Hepatocyte (in vitro differentiated cells): ENCODE data around the gene COL13A1. TPM values are rescaled to one million over a fixed set of nuclear protein-coding genes. Genes with fewer than 3 reads are reported as not detected.

Experiments
- DNase-seq: peaks from one replicate; pipeline ENCODE4 v3.0.0-alpha.2; 2016; ENCODE audit warnings: low spot score
- H2AFZ ChIP-seq: fragments of 200-600 bp; sonication (generic); 2 replicates; pipeline ENCODE4 v1.6.0; 2016; ENCODE audit warnings: antibody characterized with exemption, mild to moderate bottlenecking
- H3K27ac ChIP-seq: fragments of 200-600 bp; sonication (generic); 2 replicates; pipeline ENCODE4 v1.5.1; 2016; ENCODE audit warnings: mild to moderate bottlenecking
- H3K27me3 ChIP-seq: fragments of 200-600 bp; sonication (generic); 2 replicates; pipeline ENCODE4 v1.6.1; 2016
- H3K36me3 ChIP-seq: fragments of 200-600 bp; sonication (generic); replicated peaks from 2 replicates; pipeline ENCODE4 v1.5.1; 2016; ENCODE audit warnings: low read depth; ENCODE audit not compliant: insufficient read depth
- H3K4me1 ChIP-seq: fragments of 200-600 bp; sonication (generic); 2 replicates; pipeline ENCODE4 v1.5.1; 2016; ENCODE audit warnings: mild to moderate bottlenecking, moderate library complexity; ENCODE audit not compliant: insufficient read depth
- H3K4me2 ChIP-seq: fragments of 200-600 bp; sonication (generic); 2 replicates; pipeline ENCODE4 v1.6.0; 2016
- H3K4me3 ChIP-seq: fragments of 200-600 bp; sonication (generic); 2 replicates; pipeline ENCODE4 v1.5.1; 2016; ENCODE audit warnings: mild to moderate bottlenecking
- H3K79me2 ChIP-seq: fragments of 200-600 bp; sonication (generic); 2 replicates; pipeline ENCODE4 v1.6.0; 2017; ENCODE audit warnings: mild to moderate bottlenecking
- H3K9me2 ChIP-seq: fragments of 200-600 bp; sonication (generic); replicated peaks from 2 replicates; pipeline ENCODE4 v1.6.0; 2017; ENCODE audit warnings: mild to moderate bottlenecking; ENCODE audit not compliant: insufficient read depth
- H3K9me3 ChIP-seq: fragments of 200-600 bp; sonication (generic); 2 replicates; pipeline ENCODE4 v1.5.1; 2016; ENCODE audit warnings: low read depth, mild to moderate bottlenecking
- H4K20me1 ChIP-seq: fragments of 200-600 bp; sonication (generic); 2 replicates; pipeline ENCODE4 v1.6.0; 2016; ENCODE audit warnings: mild to moderate bottlenecking; ENCODE audit not compliant: insufficient read depth, poor library complexity, severe bottlenecking
- EZH2 ChIP-seq: fragments of 200-600 bp; sonication (generic); IDR thresholded peaks from 2 replicates; pipeline ENCODE4 v1.6.1; 2016; ENCODE audit warnings: antibody characterized with exemption, mild to moderate bottlenecking, borderline replicate concordance
- EZH2phosphoT487 ChIP-seq: fragments of 200-600 bp; sonication (generic); IDR thresholded peaks from one replicate; pipeline ENCODE4 v1.6.1; 2018; ENCODE audit warnings: antibody characterized with exemption, mild to moderate bottlenecking, low read depth, moderate library complexity; ENCODE audit not compliant: unreplicated experiment, severe bottlenecking
- WGBS: methylation state at CpG from one replicate; pipeline ENCODE4 v1.1.6; 2016; ENCODE audit warnings: low lambda C conversion rate; ENCODE audit errors: missing lambda C conversion rate; 5-methylcytosine and 5-hydroxymethylcytosine counted together
- polyA plus RNA-seq: library from polyadenylated mRNA; unstranded; fragments of >200 nt; fragmentation: Nextera tagmentation; extraction: Ambion mirVana; gene quantifications from 2 replicates; pipeline ENCODE4 v1.2.1, GENCODE V29; 2016
- total RNA-seq: library from RNA; depleted of rRNA; stranded (reverse); fragments of >200 nt; gene quantifications from 2 replicates; pipeline ENCODE4 v1.2.3, GENCODE V29; 2014
- TF ChIP-seq, protein P1 (sequence below): fragments of 200-600 bp; sonication (generic); IDR thresholded peaks from 2 replicates; pipeline ENCODE4 v1.5.1; 2016; ENCODE audit warnings: antibody characterized with exemption, mild to moderate bottlenecking; ENCODE audit not compliant: poor library complexity

COL13A1 gene
- total and polyA plus RNA-seq, 2 experiments from 2014 or later: 4.5 to 8.5 TPM

- no peaks in the 10 kb centered on the region for H4K20me1 ChIP-seq
- H3K4me2 ChIP-seq: no peak overlapping the region
- no peaks in the 10 kb centered on the region for H3K4me1 ChIP-seq
- no peak for TF ChIP-seq EZH2
- TF ChIP-seq EZH2phosphoT487: no peak
- TF ChIP-seq, protein P1, sequence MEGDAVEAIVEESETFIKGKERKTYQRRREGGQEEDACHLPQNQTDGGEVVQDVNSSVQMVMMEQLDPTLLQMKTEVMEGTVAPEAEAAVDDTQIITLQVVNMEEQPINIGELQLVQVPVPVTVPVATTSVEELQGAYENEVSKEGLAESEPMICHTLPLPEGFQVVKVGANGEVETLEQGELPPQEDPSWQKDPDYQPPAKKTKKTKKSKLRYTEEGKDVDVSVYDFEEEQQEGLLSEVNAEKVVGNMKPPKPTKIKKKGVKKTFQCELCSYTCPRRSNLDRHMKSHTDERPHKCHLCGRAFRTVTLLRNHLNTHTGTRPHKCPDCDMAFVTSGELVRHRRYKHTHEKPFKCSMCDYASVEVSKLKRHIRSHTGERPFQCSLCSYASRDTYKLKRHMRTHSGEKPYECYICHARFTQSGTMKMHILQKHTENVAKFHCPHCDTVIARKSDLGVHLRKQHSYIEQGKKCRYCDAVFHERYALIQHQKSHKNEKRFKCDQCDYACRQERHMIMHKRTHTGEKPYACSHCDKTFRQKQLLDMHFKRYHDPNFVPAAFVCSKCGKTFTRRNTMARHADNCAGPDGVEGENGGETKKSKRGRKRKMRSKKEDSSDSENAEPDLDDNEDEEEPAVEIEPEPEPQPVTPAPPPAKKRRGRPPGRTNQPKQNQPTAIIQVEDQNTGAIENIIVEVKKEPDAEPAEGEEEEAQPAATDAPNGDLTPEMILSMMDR: no peak
- no peaks in the 10 kb centered on the region for H3K9me3 ChIP-seq
- no peaks in the 10 kb centered on the region for H3K79me2 ChIP-seq
- no peak overlapping the region for H2AFZ ChIP-seq
- 88% methylated on average over 2 of the region's 3 CpGs for WGBS
- no peak overlapping the region for H3K27ac ChIP-seq
- no peak for DNase-seq
- H3K36me3 ChIP-seq: no peaks in the 10 kb centered on the region
- H3K4me3 ChIP-seq: no peak overlapping the region
- peaks cover 4% of the 10 kb centered on the region for H3K27me3 ChIP-seq
- H3K9me2 ChIP-seq: no peaks in the 10 kb centered on the region
Measured at GRCh38 chr10:69936091-69936490, 134.4 kb downstream of the COL13A1 start.

DNA sequence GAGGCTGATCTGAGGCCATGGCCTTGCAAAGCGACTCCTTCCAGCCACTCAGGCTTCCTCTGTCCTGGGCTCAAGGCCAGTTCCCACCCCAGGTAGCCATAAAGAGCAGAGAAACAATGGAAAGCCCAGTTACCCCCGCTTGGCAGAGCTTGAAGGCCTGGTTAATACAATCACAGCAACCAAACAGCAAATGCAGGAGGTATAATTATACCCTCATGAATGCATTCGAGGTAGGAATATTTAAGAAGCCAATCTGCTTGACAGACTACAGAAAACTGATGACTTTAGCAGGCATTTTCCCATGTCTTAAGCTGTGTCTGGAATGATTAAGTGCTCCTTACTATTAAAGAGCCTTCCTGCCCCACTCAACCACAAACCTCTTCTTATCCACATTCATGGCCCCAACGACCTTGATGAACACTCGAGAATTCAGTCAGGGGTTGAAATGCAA lies 136.9 kb downstream of the COL13A1 start:
- H3K4me1 ChIP-seq: no peaks in the 10 kb centered on the region
- H3K9me2 ChIP-seq: no peaks in the 10 kb centered on the region
- no peak for DNase-seq
- no peak overlapping the region for H3K4me3 ChIP-seq
- H3K4me2 ChIP-seq: no peak overlapping the region
- no peaks in the 10 kb centered on the region for H4K20me1 ChIP-seq
- H3K27ac ChIP-seq: no peak overlapping the region
- H3K27me3 ChIP-seq: peaks cover 4% of the 10 kb centered on the region
- H3K36me3 ChIP-seq: no peaks in the 10 kb centered on the region
- no peak overlapping the region for H2AFZ ChIP-seq
- TF ChIP-seq, protein P1: no peak
- TF ChIP-seq EZH2phosphoT487: no peak
- TF ChIP-seq EZH2: no peak
- WGBS: 80% methylated on average over 5 of the region's 5 CpGs
- no peaks in the 10 kb centered on the region for H3K9me3 ChIP-seq
- H3K79me2 ChIP-seq: no peaks in the 10 kb centered on the region

DNA sequence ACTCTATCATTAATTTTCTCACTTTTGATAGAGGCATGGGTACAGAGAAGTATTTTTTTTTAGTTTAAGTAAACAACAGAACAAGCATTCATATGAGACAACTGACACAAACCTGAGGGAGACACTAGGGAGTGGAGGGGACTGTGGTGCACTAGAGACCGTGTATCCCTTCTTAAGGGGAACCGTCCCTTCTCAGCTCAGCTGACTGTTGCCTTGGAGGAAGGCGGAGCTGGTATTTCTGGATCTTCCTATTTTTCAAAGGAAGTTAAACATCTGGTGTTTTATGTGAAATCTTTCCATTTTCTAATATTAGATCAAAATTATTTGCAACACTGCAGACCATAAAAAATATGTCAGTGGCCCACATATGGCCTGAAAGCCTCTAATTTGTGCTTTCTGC lies 137.4 kb downstream of the COL13A1 start:
- H3K27ac ChIP-seq: no peak overlapping the region
- 86% methylated on average over 3 of the region's 3 CpGs for WGBS

More for the DNA sequence above, 137.4 kb downstream of the COL13A1 start:
- Histone ChIP-seq H2AFZ (no peak overlapping the region), H3K36me3 (no peaks in the 10 kb centered on the region), H3K27me3 (peaks cover 4% of the 10 kb centered on the region), H3K4me3 (no peak overlapping the region), H4K20me1 (no peaks in the 10 kb centered on the region), H3K4me2 (no peak overlapping the region), H3K79me2 (no peaks in the 10 kb centered on the region), H3K9me2 (no peaks in the 10 kb centered on the region), H3K9me3 (no peaks in the 10 kb centered on the region), H3K4me1 (no peaks in the 10 kb centered on the region)
- no peak for DNase-seq
- TF ChIP-seq EZH2: no peak
- TF ChIP-seq EZH2phosphoT487: no peak
- TF ChIP-seq, protein P1: no peak
